ENCODE results near the gene CACNG7.

CACNG7 gene

DNA sequence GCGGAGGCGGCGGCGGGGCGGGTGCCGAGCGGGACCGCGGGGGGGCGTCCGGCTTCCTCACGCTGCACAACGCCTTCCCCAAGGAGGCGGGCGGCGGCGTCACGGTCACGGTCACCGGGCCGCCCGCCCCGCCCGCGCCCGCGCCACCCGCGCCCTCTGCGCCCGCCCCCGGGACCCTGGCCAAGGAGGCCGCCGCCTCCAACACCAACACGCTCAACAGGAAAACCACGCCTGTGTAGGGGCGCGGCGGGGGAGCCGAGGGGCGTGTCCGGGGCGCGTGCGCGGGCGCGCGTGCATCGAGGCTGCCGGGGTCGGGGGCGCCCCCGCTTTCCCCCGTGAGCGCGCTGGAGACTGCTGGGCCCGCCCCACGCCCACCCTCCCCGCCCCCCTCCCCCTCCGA is 73.5 kb downstream of the CACNG7 start:
- DNase-seq (ENCODE audit: low spot score) = no peak
- CTCF ChIA-PET = no interaction called here
- TF ChIP-seq, protein P1, sequence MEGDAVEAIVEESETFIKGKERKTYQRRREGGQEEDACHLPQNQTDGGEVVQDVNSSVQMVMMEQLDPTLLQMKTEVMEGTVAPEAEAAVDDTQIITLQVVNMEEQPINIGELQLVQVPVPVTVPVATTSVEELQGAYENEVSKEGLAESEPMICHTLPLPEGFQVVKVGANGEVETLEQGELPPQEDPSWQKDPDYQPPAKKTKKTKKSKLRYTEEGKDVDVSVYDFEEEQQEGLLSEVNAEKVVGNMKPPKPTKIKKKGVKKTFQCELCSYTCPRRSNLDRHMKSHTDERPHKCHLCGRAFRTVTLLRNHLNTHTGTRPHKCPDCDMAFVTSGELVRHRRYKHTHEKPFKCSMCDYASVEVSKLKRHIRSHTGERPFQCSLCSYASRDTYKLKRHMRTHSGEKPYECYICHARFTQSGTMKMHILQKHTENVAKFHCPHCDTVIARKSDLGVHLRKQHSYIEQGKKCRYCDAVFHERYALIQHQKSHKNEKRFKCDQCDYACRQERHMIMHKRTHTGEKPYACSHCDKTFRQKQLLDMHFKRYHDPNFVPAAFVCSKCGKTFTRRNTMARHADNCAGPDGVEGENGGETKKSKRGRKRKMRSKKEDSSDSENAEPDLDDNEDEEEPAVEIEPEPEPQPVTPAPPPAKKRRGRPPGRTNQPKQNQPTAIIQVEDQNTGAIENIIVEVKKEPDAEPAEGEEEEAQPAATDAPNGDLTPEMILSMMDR (conservative IDR thresholded peaks at IDR 0.05; ENCODE audit: low read depth) = no peak

DNA sequence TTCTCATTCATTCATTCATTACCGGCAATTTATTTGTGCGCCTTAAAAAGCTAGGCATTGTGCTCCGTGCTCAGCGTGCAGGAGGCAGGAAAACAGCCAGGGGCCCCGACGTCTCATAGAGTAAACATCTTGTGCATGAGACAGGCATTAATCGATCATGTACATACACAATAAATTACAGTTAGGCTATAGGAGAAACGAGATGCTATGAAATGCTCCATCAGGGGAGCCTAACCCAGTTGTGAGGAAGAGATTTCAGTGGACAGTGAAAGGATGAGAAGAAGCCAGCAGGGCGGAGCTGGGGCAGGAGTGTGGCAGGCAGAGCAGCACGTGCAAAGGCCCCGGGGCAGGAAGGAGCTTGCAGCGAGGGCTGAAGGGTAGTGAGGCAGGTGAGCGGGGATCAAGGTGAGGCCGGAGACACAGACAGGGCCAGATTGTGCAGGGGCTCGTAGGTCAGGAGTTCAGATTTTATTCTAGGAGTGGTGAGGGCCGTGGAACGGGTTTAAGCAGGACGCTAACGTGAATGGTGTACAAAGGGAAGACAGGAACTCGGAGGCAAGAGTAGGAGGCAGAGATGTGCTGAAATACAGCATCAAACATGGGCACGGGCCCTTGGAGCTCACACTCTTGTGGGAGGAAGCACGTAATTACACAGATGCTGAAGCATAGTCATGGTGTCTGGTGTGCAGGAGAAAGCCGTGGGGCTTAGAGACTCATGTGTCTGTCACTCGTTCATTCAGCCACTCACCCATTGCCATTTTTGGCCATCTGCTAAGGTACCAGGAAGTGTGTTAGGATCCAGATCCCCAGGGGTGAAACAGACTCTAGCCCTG is 74.6 kb downstream of the CACNG7 start:
- TF ChIP-seq, protein P1 (conservative IDR thresholded peaks at IDR 0.05; ENCODE audit: low read depth) = no peak
- CTCF ChIA-PET = no interaction called here
- no peak for DNase-seq (ENCODE audit: low spot score)
- no peak overlapping the region for H3K27ac ChIP-seq
- POLR2A ChIA-PET (ENCODE audit: low non-redundant PET) = no interaction called here

More for the DNA sequence above, 73.5 kb downstream of the CACNG7 start:
- peak overlapping the region; percentile 96 for H3K27ac ChIP-seq
- POLR2A ChIA-PET (ENCODE audit: low non-redundant PET) = no interaction called here

DNA sequence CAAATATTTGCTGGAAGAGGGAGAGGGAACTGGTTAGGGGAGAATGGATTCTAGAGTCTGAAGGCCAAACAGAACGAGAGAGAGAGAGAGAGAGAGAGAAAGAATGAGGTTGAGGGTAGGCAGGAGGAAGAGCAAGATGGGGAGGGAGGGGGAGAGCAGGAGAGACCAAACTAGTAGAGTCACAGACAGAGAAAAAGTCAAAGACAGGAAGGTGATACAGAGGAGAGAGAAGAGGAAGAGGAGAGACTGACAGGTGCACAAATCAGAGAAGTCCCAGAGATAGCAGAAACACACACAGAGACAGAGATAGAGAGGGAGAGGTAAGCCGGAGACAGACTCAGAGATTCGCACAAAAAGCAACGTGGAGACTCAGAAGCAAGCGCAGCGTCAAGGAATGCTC is 76.8 kb downstream of the CACNG7 start:
- POLR2A ChIA-PET (ENCODE audit: low non-redundant PET) = no interaction called here
- TF ChIP-seq, protein P1 (conservative IDR thresholded peaks at IDR 0.05; ENCODE audit: low read depth) = no peak
- CTCF ChIA-PET = no interaction called here
- no peak overlapping the region for H3K27ac ChIP-seq
- DNase-seq (ENCODE audit: low spot score) = no peak

DNA sequence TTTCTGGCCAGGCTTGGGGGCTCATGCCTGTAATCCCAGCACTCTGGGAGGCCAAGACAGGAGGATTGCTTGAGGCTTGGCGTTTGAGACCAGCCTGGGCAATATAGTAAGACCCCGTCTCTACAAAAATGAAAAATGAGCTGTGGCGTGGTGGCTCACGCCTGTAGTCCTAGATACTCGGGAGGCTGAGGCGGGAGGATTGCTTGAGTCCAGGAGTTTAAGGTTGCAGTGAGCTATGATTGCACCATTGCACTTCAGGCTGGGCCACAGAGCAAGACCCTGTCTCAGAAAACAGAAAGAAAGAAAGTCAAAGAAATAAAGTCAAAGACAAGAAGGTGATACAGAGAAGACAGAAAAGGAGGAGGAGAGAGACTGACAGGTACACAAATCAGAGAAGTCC is 79.9 kb downstream of the CACNG7 start:
- POLR2A ChIA-PET (ENCODE audit: low non-redundant PET) = no interaction called here
- CTCF ChIA-PET = interaction anchor here (1.4 kb wide), 1 partner anchor 34 kb away, joined by 3 read pairs; no protein-coding TSS in a partner anchor
- H3K27ac ChIP-seq = no peak overlapping the region
- TF ChIP-seq, protein P1 (conservative IDR thresholded peaks at IDR 0.05; ENCODE audit: low read depth) = no peak
- DNase-seq (ENCODE audit: low spot score) = no peak

- no peak for DNase-seq (ENCODE audit: low spot score)
- ChIA-PET POLR2A (ENCODE audit: low non-redundant PET) (no interaction called here), CTCF (interaction anchor here (1.4 kb wide), 1 partner anchor 34 kb away, joined by 3 read pairs; no protein-coding TSS in a partner anchor)
- TF ChIP-seq, protein P1 (conservative IDR thresholded peaks at IDR 0.05; ENCODE audit: low read depth) = no peak
- peak overlapping the region; percentile 5; the same call in 1 of the 2 replicates for H3K27ac ChIP-seq
Observed at GRCh38 chr19:53989600-53990533, 80.8 kb downstream of the CACNG7 start.
